B cell (primary cell): Measurements from ENCODE around the gene FIBP. TPM values are rescaled to one million over a fixed set of nuclear protein-coding genes. Genes with fewer than 3 reads are reported as not detected.

Experiments used
- ATAC-seq: fragments of 200-7000 bp; cut with Tn5 transposase; one replicate; pipeline ENCODE4 v1.10.0; 2021; ENCODE audit warnings: low read depth, mild to moderate bottlenecking, moderate number of reproducible peaks, moderate library complexity
- CTCF ChIA-PET: fragments of 350-600 bp; sonication (Branson Sonifier 250); formaldehyde crosslinking; loops from one replicate; lab custom pipeline; 2021; ENCODE audit warnings: antibody characterized with exemption, inconsistent platforms; lab: Charles Lee
- POLR2A ChIA-PET: fragments of 350-600 bp; sonication (Branson Sonifier 250); formaldehyde crosslinking; loops from one replicate; lab custom pipeline; 2021; ENCODE audit warnings: antibody characterized with exemption; lab: Charles Lee
- DNase-seq: peaks from one replicate; pipeline ENCODE4 v3.0.0; 2013
- H2AFZ ChIP-seq: 2 replicates; pipeline ENCODE4 v1.6.1; 2012; ENCODE audit warnings: mild to moderate bottlenecking, low read depth, low read length; ENCODE audit not compliant: insufficient read depth, poor library complexity, severe bottlenecking
- H3K27ac ChIP-seq, 2 donors: 1 replicate in 1 of 2; 2 replicates in 1 of 2; pipeline ENCODE4 v1.5.1; 2012 to 2013; ENCODE audit warnings: low read length in 2 of 2, mild to moderate bottlenecking in 2 of 2, moderate library complexity in 1 of 2
- H3K27me3 ChIP-seq, 4 experiments: fragments of 200-600 bp in 1 of 4; sonication (generic) in 1 of 4; replicated peaks in 1 of 4; 1 replicate in 2 of 4; 2 replicates in 2 of 4; pipeline versions ENCODE4 v1.6.1 to v1.7.0; 2013 to 2016; ENCODE audit warnings: low read length in 3 of 4, mild to moderate bottlenecking in 2 of 4, mixed read lengths in 1 of 4, moderate library complexity in 1 of 4; ENCODE audit not compliant: insufficient read depth in 4 of 4, control insufficient read depth in 3 of 4; ENCODE audit errors: control extremely low read depth in 1 of 4
- H3K36me3 ChIP-seq, 2 experiments: replicated peaks in 1 of 2; 1 replicate in 1 of 2; 2 replicates in 1 of 2; pipeline versions ENCODE4 v1.6.1 to v1.7.1; 2013; ENCODE audit warnings: low read length in 1 of 2; ENCODE audit not compliant: insufficient read depth in 2 of 2, control insufficient read depth in 1 of 2; ENCODE audit errors: control extremely low read depth in 1 of 2, extremely low read depth in 1 of 2
- H3K4me1 ChIP-seq, 2 donors: fragments of 200-600 bp in 1 of 2; sonication (generic) in 1 of 2; 1 replicate in 1 of 2; 2 replicates in 1 of 2; pipeline versions ENCODE4 v1.5.1 to v1.6.1; 2013 to 2017; ENCODE audit warnings: low read length in 2 of 2; ENCODE audit not compliant: control insufficient read depth in 2 of 2, insufficient read depth in 2 of 2
- H3K4me2 ChIP-seq: replicated peaks from 2 replicates; pipeline ENCODE3; 2012; ENCODE audit warnings: mild to moderate bottlenecking, low read depth, low read length; ENCODE audit not compliant: poor library complexity, severe bottlenecking
- H3K4me3 ChIP-seq, 5 experiments: fragments of 200-600 bp in 1 of 5; sonication (generic) in 1 of 5; 1 replicate in 3 of 5; 2 replicates in 2 of 5; pipeline versions ENCODE4 v1.5.1 to v1.7.0; 2011 to 2016; ENCODE audit warnings: low read length in 4 of 5, mild to moderate bottlenecking in 4 of 5, low read depth in 2 of 5, control low read depth in 1 of 5, moderate library complexity in 1 of 5; ENCODE audit not compliant: insufficient read depth in 1 of 5; ENCODE audit errors: control extremely low read depth in 1 of 5, extremely low read depth in 1 of 5
- H3K79me2 ChIP-seq: fragments of 200-600 bp; sonication (generic); one replicate; pipeline ENCODE4 v1.6.0; 2016; ENCODE audit warnings: low read length; ENCODE audit not compliant: control insufficient read depth, insufficient read depth
- H3K9ac ChIP-seq: fragments of 200-600 bp; sonication (generic); 2 replicates; pipeline ENCODE4 v1.6.1; 2017; ENCODE audit warnings: mild to moderate bottlenecking, low read length, moderate library complexity
- H3K9me3 ChIP-seq, 3 donors: one replicate each; pipeline versions ENCODE4 v1.6.1 to v1.7.1; 2013; ENCODE audit warnings: low read length in 2 of 3; ENCODE audit not compliant: control insufficient read depth in 2 of 3, insufficient read depth in 1 of 3; ENCODE audit errors: control extremely low read depth in 1 of 3
- H4K20me1 ChIP-seq: 2 replicates; pipeline ENCODE4 v1.6.0; 2012; ENCODE audit warnings: mild to moderate bottlenecking, low read length; ENCODE audit not compliant: insufficient read depth, control insufficient read depth, poor library complexity, severe bottlenecking
- H3K27ac Mint-ChIP-seq: one replicate; pipeline ENCODE4 v1.8.0; 2021; ENCODE audit warnings: mixed read lengths
- H3K27me3 Mint-ChIP-seq: one replicate; pipeline ENCODE4 v1.8.0; 2021; ENCODE audit warnings: mixed read lengths
- H3K4me1 Mint-ChIP-seq: one replicate; pipeline ENCODE4 v1.8.0; 2021; ENCODE audit warnings: mixed read lengths
- H3K4me3 Mint-ChIP-seq: one replicate; pipeline ENCODE4 v1.8.0; 2021; ENCODE audit warnings: mixed read lengths
- H3K9me3 Mint-ChIP-seq: one replicate; pipeline ENCODE4 v1.8.0; 2022; ENCODE audit warnings: mixed read lengths; ENCODE audit not compliant: insufficient read depth
- CTCF ChIP-seq: fragments of 200-600 bp; IDR thresholded peaks from one replicate; pipeline ENCODE4 v1.8.0; 2022; ENCODE audit warnings: antibody characterized with exemption, mild to moderate bottlenecking
- EZH2 ChIP-seq: IDR thresholded peaks from 2 replicates; pipeline ENCODE4 v1.6.1; 2012; ENCODE audit warnings: borderline replicate concordance, low read depth, mild to moderate bottlenecking, moderate library complexity, low read length; ENCODE audit not compliant: insufficient read depth, poor library complexity, severe bottlenecking
- WGBS: methylation state at CpG from one replicate; pipeline ENCODE4 v1.1.5; 2013; ENCODE audit warnings: missing lambda C conversion rate; ENCODE audit not compliant: insufficient coverage; 5-methylcytosine and 5-hydroxymethylcytosine counted together
- intact Hi-C: fragments of 100-400 bp; cut with micrococcal nuclease; formaldehyde crosslinking; loops from one replicate; pipeline ENCODE4 v1.10.0; 2022
- polyA plus RNA-seq: library from polyadenylated mRNA; depleted of rRNA; stranded (reverse); fragments of >200 nt; gene quantifications from 2 replicates; pipeline ENCODE4 v1.2.3, GENCODE V29; 2012
- total RNA-seq, 2 donors: library from RNA; stranded (reverse); fragments of 120-200 nt in 1 of 2; gene quantifications; 1 replicate in 1 of 2; 2 replicates in 1 of 2; pipeline versions ENCODE4 v1.2.3 to v1.2.4, GENCODE V29; 2013 to 2022

The FIBP gene
- total and polyA plus RNA-seq, 2 donors (not counting 1 experiment from before 2014, with no cell fraction given) = 63.4 to 128 TPM

- no CpG with 5 or more reads among the region's 3 CpGs for whole genome bisulfite sequencing
- Histone ChIP-seq H3K9ac (no peak overlapping the region), H3K27me3 (no peaks in the 10 kb centered on the region), H3K36me3 (no peaks in the 10 kb centered on the region), H3K4me1 (no peaks in the 10 kb centered on the region), H2AFZ (no peak overlapping the region), H3K4me3 (no peak overlapping the region), H3K79me2 (no peaks in the 10 kb centered on the region), H4K20me1 (no peaks in the 10 kb centered on the region), H3K27ac (no peak overlapping the region), H3K4me2 (no peak overlapping the region), H3K9me3 (no peaks in the 10 kb centered on the region)
- ChIA-PET POLR2A (no interaction called here), CTCF (no interaction called here)
- Mint-ChIP-seq H3K4me1 (no peaks in the 10 kb centered on the region), H3K4me3 (no peak overlapping the region), H3K9me3 (no peaks in the 10 kb centered on the region), H3K27me3 (no peaks in the 10 kb centered on the region), H3K27ac (no peak overlapping the region)
- intact Hi-C loops = no loop called here
- TF ChIP-seq EZH2 = no peak
- no peak for TF ChIP-seq CTCF
- DNase-seq (no peak), ATAC-seq (no peak)
Observed at GRCh38 chr11:65843811-65844210, 44.5 kb downstream of the FIBP start.

- Histone ChIP-seq H3K4me2 (no peak overlapping the region), H3K36me3 (no peaks in the 10 kb centered on the region), H3K4me1 (no peaks in the 10 kb centered on the region), H3K4me3 (no peak overlapping the region), H3K27ac (no peak overlapping the region), H3K79me2 (no peaks in the 10 kb centered on the region), H4K20me1 (no peaks in the 10 kb centered on the region), H3K9me3 (no peaks in the 10 kb centered on the region), H3K27me3 (no peaks in the 10 kb centered on the region), H2AFZ (no peak overlapping the region), H3K9ac (no peak overlapping the region)
- Mint-ChIP-seq H3K27me3 (no peaks in the 10 kb centered on the region), H3K4me1 (no peaks in the 10 kb centered on the region), H3K27ac (no peak overlapping the region), H3K4me3 (no peak overlapping the region), H3K9me3 (no peaks in the 10 kb centered on the region)
- 94% methylated on average over 4 of the region's 4 CpGs for WGBS
- TF ChIP-seq CTCF = no peak
- no peak for TF ChIP-seq EZH2
- ATAC-seq = no peak
- intact Hi-C loops = no loop called here
- ChIA-PET POLR2A (interaction anchor here (0.7 kb wide), 1 partner anchor 14 kb away, joined by 9 read pairs; no protein-coding TSS in a partner anchor), CTCF (interaction anchor here (0.7 kb wide), 2 partner anchors 42 to 302 kb away, joined by 5 to 6 read pairs; no protein-coding TSS in a partner anchor)
- DNase-seq = no peak
Observed at GRCh38 chr11:65842144-65842543, 46.1 kb downstream of the FIBP start.
